Measurements from ENCODE around the gene SORCS2.

The SORCS2 gene

DNA sequence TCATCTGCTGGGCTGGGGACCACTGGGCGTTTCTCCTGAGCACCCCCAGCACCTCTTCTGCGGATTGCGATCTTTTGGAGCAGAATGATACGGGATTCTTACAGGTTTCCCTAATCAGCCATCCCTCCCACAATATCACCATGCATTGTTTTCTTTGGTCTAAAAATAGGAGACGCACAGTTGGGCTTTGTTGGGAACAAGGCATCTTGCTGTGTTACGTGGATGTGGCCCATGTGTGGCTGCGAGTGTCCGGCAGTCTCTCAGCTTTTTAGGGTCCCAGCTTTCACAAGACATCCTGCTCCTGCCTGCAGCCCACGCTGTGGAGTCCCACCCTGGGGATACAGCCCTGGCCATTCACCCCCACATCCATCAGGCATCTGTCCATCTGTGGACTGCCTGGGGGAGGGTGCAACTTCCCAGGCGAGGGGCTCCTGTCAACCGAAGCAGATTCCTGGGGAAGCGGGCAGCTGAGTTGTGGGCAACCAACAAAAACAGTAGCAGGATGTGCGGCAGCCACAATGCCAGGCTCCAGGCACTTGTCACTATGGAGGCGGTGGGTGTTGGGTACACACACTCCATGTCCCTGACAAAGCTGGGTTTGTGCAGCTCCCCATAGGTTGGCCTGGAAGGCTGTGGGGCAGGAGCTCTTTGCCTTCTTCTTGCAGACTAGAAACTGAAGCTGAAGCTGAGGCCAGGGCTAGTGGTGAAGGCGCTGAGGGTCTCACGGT lies 427.9 kb downstream of the SORCS2 start:
- H3K27ac Mint-ChIP-seq = no peak overlapping the region
- H3K4me1 Mint-ChIP-seq (ENCODE audit: low read depth) = no peaks in the 10 kb centered on the region
- H3K36me3 Mint-ChIP-seq (ENCODE audit: low read depth) = no peaks in the 10 kb centered on the region
- no peaks in the 10 kb centered on the region for H3K9me3 Mint-ChIP-seq
- no peak overlapping the region for H3K4me3 Mint-ChIP-seq
- H3K27me3 Mint-ChIP-seq (ENCODE audit: low read depth) = peaks cover 4% of the 10 kb centered on the region

DNA sequence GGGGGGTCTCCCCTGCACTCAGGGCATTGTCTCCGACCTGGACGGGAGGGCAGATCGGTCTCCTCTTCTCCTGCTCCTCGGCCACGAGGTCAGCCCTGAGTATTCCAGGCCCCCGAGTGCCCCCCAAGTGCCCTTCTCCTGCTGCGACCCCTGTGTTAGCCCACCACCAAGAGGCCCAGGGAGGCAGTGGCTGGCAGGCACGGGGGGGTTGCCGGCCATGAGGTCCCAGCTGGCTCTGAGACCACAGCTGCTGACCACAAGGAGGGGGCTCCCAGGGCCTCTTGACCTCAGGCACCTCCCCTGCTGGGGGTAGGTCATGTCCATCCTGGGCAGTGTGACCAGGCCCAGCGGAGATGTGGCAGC lies 428.5 kb downstream of the SORCS2 start:
- H3K4me3 Mint-ChIP-seq = no peak overlapping the region
- no peaks in the 10 kb centered on the region for H3K9me3 Mint-ChIP-seq
- no peak overlapping the region for H3K27ac Mint-ChIP-seq
- no peaks in the 10 kb centered on the region for H3K36me3 Mint-ChIP-seq (ENCODE audit: low read depth)
- H3K27me3 Mint-ChIP-seq (ENCODE audit: low read depth) = peaks cover 4% of the 10 kb centered on the region
- no peaks in the 10 kb centered on the region for H3K4me1 Mint-ChIP-seq (ENCODE audit: low read depth)

DNA sequence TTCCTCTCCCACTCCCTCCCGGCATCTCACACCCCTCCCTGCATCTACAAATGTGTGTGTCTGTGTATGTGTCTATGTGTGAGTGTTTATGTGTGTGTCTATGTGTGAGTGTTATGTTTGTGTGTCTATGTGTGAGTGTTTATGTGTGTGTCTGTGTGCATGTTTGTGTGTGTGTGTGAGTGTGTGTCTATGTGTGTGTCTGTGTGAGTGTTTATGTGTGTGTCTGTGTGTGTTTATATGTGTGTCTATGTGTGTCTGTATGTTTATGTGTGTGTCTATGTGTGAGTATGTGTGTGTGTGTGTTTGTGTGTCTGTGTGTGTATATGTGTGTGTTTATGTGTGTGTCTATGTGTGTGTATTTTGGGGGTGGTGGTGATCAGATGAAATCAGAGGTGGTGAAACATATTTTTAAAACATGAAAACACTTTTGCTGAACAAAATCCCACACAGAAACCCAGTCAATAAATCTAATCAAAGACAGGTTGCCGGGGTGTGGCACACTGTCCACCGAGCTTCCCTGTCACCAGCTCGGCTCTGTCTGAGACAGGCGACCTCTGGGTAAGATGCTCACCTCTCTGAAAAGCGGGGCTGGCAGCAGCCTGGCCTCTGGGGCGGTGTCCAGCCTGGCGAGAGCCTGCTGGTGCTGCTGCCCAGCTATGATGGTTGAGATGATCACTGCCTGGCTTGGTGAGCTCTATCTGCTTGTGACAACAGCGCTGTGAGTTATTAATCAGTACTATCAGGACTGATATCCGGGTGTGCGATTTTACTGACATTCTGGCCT lies 429.1 kb downstream of the SORCS2 start:
- H3K9me3 Mint-ChIP-seq = no peaks in the 10 kb centered on the region
- H3K36me3 Mint-ChIP-seq (ENCODE audit: low read depth) = no peaks in the 10 kb centered on the region
- no peak overlapping the region for H3K4me3 Mint-ChIP-seq
- no peaks in the 10 kb centered on the region for H3K4me1 Mint-ChIP-seq (ENCODE audit: low read depth)
- peaks cover 4% of the 10 kb centered on the region for H3K27me3 Mint-ChIP-seq (ENCODE audit: low read depth)
- H3K27ac Mint-ChIP-seq = no peak overlapping the region

DNA sequence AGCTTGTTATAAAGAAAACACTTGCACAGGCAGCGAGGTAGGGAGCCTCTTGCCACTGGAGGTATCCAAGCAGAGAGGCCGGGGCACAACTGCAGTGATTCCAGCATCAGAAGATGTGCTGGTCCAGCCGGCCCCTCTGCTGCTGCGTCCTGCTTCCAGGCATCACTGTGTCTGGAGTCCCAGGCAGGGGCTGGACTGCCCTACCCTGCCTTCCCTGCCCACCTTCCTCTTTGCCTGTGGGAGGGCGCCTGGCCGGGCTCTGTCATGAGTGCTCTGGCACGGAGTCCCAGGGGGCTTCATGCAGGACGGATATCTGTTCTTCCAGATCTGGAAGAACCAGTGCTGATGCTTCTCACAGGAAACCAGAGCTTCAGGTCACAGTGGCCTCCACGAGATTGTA lies 430.0 kb downstream of the SORCS2 start:
- no peak overlapping the region for H3K4me3 Mint-ChIP-seq
- H3K36me3 Mint-ChIP-seq (ENCODE audit: low read depth) = no peaks in the 10 kb centered on the region
- H3K9me3 Mint-ChIP-seq = no peaks in the 10 kb centered on the region
- H3K4me1 Mint-ChIP-seq (ENCODE audit: low read depth) = no peaks in the 10 kb centered on the region
- H3K27me3 Mint-ChIP-seq (ENCODE audit: low read depth) = peaks cover 4% of the 10 kb centered on the region
- H3K27ac Mint-ChIP-seq = no peak overlapping the region

DNA sequence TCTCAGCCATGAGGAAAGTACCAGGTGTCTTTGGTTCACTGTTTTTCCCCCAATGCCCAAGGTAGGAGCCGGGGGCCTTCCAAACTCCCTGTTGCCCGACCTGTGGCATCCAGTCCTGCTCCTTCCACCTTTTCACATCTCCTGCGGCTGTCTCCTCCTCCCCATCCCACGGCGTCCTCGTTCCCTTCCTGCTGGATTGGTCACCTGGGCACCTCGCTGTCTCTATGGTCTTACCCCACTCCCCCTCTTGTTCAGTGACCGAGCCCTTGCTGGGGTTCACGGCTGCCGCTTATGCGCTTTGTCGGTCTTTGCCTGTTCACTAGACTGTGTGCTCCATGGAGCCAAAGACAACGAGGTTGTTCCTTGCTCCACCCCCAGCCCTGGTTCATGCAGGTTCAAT lies 431.1 kb downstream of the SORCS2 start:
- Mint-ChIP-seq H3K9me3 (no peaks in the 10 kb centered on the region), H3K36me3 (ENCODE audit: low read depth) (no peaks in the 10 kb centered on the region), H3K27me3 (ENCODE audit: low read depth) (peaks cover 4% of the 10 kb centered on the region), H3K4me1 (ENCODE audit: low read depth) (no peaks in the 10 kb centered on the region), H3K4me3 (no peak overlapping the region), H3K27ac (no peak overlapping the region)

DNA sequence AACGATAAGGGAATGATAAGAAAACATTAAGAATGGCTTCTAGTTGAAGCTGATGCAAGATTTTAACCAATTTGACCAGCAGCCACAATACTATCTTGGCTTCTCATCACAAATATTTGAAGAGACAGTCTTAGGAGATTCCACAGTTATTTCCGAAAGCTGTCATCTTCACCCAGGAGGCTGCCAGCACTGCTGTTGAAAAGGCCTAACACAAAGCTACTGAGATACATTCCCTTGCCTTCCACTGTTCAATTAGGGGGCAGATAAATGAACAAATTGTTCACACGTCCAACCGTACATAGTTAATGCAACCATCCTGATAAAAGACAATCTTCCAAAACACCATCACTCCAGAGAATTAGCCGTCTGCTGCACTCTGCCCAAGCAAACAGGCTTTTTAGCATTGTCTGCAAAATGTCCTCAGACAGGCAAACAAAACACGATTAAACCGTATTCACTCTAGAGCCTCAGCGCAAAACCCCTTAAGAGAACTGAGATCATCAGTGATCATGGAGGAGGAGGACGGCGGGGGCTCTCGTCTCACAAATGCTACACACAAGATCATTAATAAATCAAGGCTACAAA lies 432.1 kb downstream of the SORCS2 start:
- Mint-ChIP-seq H3K36me3 (ENCODE audit: low read depth) (no peaks in the 10 kb centered on the region), H3K4me1 (ENCODE audit: low read depth) (no peaks in the 10 kb centered on the region), H3K4me3 (no peak overlapping the region), H3K27me3 (ENCODE audit: low read depth) (peaks cover 4% of the 10 kb centered on the region), H3K9me3 (no peaks in the 10 kb centered on the region), H3K27ac (no peak overlapping the region)

DNA sequence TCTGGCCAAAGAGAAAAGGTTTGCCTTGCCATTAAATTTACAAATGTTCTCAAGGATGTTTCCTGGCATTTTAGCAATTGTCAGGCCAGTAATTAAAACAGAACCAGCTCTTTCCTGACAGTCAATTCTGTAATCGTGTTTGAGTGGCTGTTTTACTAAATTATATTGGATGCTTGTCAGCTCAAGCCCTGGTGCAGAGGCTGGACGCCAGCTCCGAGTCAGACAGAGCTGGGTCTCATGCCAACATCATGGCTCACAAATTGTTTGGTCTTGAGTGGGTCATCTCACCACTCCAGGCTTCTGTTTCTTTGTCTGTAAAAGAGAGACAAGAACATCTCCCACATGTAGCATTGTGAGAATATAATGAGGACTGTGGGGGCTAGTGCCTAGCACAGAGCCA lies 432.7 kb downstream of the SORCS2 start:
- Mint-ChIP-seq H3K4me1 (ENCODE audit: low read depth) (no peaks in the 10 kb centered on the region), H3K27ac (no peak overlapping the region), H3K4me3 (no peak overlapping the region), H3K27me3 (ENCODE audit: low read depth) (peaks cover 4% of the 10 kb centered on the region), H3K9me3 (no peaks in the 10 kb centered on the region), H3K36me3 (ENCODE audit: low read depth) (no peaks in the 10 kb centered on the region)

DNA sequence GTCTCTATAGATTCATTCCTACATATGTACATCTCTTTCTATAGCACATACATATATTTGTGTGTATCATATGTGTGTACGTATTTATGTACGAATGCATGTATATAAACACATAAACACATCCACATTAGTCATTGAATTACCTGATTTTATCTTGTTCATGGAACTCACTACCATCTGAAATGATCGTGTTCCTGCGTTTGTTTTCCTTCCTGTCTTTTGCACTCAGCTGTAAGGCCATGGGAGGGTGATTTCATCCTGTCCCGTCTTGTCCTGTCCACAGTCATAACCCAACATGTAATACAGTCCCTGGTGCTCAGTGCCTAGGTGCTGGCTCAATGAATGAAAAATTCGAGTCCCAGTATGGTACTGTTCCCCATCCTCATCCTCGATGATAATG lies 434.2 kb downstream of the SORCS2 start:
- Mint-ChIP-seq H3K9me3 (no peaks in the 10 kb centered on the region), H3K36me3 (ENCODE audit: low read depth) (no peaks in the 10 kb centered on the region), H3K27ac (no peak overlapping the region), H3K27me3 (ENCODE audit: low read depth) (peaks cover 4% of the 10 kb centered on the region), H3K4me3 (no peak overlapping the region), H3K4me1 (ENCODE audit: low read depth) (no peaks in the 10 kb centered on the region)

DNA sequence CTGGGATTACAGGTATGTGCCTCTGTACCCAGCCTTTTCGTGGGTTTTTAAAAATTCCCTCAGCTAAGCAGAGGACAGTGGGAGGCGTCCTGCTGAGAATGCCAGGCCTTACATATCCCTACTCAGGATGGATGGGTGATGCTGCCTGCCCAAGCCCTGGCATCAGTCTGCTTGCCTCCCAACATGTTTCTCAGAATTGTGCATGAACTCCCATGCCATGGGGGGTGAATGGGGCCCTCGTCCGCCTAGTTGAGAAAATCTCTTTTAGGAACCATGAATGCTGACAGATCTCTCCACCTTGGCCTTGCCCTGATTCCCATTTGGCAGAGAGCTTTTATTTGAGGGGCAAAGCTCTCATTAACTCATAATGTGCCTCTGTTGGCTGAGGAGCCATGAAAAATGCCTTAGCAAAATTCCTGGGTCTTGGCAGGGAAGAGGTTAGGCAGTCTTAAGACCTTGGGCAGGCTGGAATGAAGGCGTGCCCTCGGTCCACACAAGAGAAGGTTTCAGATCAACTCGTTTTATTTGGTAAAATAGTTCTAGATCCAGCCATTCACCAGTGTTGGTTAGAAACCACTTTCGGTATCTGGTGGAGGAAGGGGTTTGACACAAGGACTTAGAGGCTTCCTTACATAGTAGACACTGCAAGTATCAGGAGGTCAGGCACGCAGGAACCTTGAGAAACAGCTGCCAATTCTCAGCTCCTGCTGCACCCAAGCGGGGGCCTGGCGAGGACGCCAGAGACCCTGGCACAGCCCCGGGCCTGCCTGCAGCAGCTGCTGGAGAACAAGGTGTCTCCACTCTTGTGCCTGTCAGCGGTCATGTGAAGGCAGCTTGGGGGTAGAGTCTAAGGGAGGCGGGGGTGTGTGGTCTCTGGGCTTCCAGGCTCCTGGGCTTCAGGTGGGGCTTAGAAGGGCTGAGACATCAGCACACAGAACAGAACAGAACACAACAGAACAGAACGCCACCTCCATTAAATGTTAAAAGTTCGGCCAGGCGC lies 435.2 kb downstream of the SORCS2 start:
- Mint-ChIP-seq H3K36me3 (ENCODE audit: low read depth) (no peaks in the 10 kb centered on the region), H3K9me3 (no peaks in the 10 kb centered on the region), H3K27me3 (ENCODE audit: low read depth) (peaks cover 7% of the 10 kb centered on the region), H3K4me1 (ENCODE audit: low read depth) (no peaks in the 10 kb centered on the region), H3K27ac (no peak overlapping the region), H3K4me3 (no peak overlapping the region)

DNA sequence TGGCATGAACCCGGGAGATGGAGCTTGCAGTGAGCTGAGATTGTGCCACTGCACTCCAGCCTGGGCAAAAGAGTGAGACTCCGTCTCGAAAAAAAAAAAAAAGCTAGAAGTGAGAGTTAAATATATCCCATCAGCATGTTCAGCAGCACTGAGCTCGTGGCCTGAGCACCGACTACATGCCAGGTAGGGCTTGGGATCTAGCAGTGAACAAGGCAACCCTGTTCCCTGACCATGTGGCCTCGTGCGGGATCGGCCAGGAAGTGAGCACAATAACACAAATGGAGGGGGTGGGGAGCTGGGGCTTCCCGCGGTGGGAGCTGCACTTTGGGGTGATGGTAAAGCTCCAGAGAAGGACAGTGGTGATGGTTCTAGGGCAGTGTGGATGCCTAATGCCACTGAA lies 436.1 kb downstream of the SORCS2 start:
- peaks cover 8% of the 10 kb centered on the region for H3K27me3 Mint-ChIP-seq (ENCODE audit: low read depth)
- no peak overlapping the region for H3K27ac Mint-ChIP-seq
- no peaks in the 10 kb centered on the region for H3K9me3 Mint-ChIP-seq
- no peak overlapping the region for H3K4me3 Mint-ChIP-seq
- H3K4me1 Mint-ChIP-seq (ENCODE audit: low read depth) = no peaks in the 10 kb centered on the region
- no peaks in the 10 kb centered on the region for H3K36me3 Mint-ChIP-seq (ENCODE audit: low read depth)

DNA sequence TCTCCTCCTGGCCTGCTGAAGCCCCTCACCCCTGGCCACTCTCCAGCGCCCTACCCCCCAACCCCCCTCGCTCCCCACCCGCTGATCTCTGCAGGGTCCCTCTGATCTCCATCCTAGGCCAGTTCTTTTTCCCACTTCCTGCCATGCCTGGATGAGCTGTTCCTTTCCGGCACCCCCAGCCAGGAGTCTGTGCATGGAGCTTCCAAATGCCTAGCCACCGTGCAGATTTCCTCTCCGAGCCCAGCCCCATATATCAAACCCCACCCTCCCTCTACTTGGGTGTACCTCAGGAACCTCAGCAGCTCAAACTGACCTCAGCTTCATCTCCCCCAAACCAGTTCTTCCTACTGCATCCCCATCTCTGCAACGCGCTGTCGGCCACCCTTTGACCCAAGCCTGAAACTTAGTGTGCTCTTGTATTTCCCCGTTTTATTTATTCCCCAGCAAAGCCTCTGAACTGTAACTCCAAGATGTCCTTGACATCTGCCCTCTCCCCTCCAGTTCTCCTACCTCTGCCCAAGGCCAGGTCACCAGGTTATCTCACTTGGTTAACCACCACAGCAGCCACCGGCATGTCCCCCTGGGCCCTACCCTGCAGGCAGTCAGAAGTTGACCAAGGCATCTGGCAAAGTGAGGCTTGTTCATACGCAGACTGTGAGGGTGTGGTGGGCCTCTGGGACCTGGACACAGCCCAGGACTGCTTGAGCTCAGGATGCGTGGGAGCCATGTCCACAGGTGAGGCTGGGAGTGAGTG lies 437.3 kb downstream of the SORCS2 start:
- Mint-ChIP-seq H3K4me1 (ENCODE audit: low read depth) (no peaks in the 10 kb centered on the region), H3K36me3 (ENCODE audit: low read depth) (no peaks in the 10 kb centered on the region), H3K4me3 (no peak overlapping the region), H3K9me3 (no peaks in the 10 kb centered on the region), H3K27me3 (ENCODE audit: low read depth) (peaks cover 5% of the 10 kb centered on the region), H3K27ac (no peak overlapping the region)

DNA sequence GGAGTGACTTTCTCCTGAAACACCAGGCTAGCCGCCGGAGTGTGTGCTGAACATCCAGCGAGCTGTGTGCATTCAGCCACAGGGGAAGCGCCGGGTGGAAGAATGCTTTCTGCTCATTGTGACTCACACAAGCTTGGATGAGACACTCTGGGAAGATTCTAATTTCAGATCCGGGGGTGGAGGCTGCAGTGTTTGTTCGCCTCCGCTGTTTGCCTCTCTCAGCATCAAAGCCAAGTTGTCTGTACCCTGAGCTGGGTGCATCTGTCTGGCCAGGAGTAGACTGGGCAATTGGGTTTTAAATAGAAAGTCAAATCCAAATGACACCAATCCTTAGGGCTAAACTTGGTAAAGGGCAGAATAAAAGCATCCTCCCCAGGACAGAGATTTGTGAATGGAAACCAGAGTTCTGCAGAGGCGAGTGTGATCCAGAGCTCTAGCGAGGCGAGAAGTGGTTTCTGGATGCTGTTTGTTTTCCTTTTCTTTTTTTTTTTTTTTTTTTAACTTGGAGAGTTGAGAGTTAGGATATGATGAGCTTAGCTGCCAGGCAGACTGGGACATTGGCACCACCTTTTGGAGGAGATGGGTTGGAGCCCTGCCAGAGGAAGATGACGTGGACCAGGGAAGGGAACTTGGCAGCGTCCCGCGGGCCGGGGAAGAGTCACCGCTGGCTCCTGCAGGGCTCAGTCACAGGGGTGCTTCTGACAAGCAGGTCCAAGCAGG lies 438.4 kb downstream of the SORCS2 start:
- Mint-ChIP-seq H3K4me3 (no peak overlapping the region), H3K4me1 (ENCODE audit: low read depth) (no peaks in the 10 kb centered on the region), H3K27ac (no peak overlapping the region), H3K27me3 (ENCODE audit: low read depth) (peaks cover 4% of the 10 kb centered on the region), H3K9me3 (no peaks in the 10 kb centered on the region), H3K36me3 (ENCODE audit: low read depth) (no peaks in the 10 kb centered on the region)

DNA sequence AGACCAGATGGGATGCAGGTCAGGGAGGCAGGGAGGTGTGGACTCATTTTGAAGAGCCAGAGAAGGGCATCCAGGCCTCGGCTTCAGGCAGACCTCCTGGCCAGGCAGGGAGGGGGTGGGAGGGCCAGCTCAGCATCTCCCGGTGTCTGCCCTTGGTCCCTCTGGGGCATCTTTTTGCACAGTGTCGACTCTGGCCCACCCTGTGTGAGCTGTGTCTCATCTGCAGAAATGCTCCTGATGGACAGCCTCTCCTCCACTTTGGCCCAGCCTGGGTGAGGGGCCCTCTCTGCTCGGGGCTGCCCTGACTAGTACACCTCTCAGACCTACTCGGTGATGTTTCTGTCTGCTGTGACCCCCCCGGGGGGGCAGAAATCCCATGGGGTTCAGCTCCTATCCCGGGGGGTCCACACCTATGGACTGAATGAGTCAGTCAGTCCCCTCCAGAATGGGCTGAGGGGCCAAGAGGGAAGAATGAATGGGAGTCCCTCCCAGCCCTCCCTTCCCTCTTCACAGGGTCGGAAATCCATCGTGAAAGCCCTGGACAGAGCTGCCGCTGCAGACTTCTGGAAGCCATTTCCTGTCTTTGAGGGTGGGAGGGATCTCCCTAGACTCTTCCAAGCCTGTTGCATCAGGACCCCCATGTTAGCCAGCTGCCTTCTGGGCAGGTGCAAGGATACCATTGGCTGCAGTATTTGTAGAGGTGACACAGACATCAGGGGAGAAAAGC lies 439.1 kb downstream of the SORCS2 start:
- no peaks in the 10 kb centered on the region for H3K36me3 Mint-ChIP-seq (ENCODE audit: low read depth)
- no peak overlapping the region for H3K27ac Mint-ChIP-seq
- H3K27me3 Mint-ChIP-seq (ENCODE audit: low read depth) = peaks cover 4% of the 10 kb centered on the region
- H3K4me1 Mint-ChIP-seq (ENCODE audit: low read depth) = no peaks in the 10 kb centered on the region
- no peak overlapping the region for H3K4me3 Mint-ChIP-seq
- no peaks in the 10 kb centered on the region for H3K9me3 Mint-ChIP-seq
